IMR-90 (cell line): ENCODE results near the gene MFN2. TPM values are rescaled to one million over a fixed set of nuclear protein-coding genes. Genes with fewer than 3 reads are reported as not detected.
A peak's percentile ranks its signal among the peaks of the same experiment; 100 is the strongest.

Source experiments
- ATAC-seq: fragments of 200-7000 bp; cut with Tn5 transposase; 2 replicates; pipeline ENCODE4 v1.9.1; 2020; ENCODE audit warnings: low read depth, mild to moderate bottlenecking, moderate library complexity
- Bru-seq: library from RNA; stranded (reverse); fragments of 400-500 nt; gene quantifications from one replicate; lab custom pipeline; 2021; lab: Mats Ljungman, UMichigan
- BruChase-seq, 2 experiments: library from RNA; stranded (reverse); fragments of 400-500 nt; gene quantifications; one replicate each; lab custom pipeline; 2021; lab: Mats Ljungman, UMichigan
- BruUV-seq: library from RNA; stranded (reverse); fragments of 400-500 nt; replicated peaks from 2 replicates; lab custom pipeline; 2021; lab: Mats Ljungman, UMichigan
- CTCF ChIA-PET: fragments of 300-600 bp; formaldehyde crosslinking; extraction: SDS; loops from one replicate; lab custom pipeline; 2021; ENCODE audit warnings: antibody characterized with exemption; lab: Yijun Ruan, JAX
- POLR2A ChIA-PET: fragments of 300-600 bp; sonication (Branson Sonifier 250); formaldehyde crosslinking; loops from one replicate; lab custom pipeline; 2022; ENCODE audit warnings: antibody characterized with exemption; ENCODE audit not compliant: unreplicated experiment; lab: Charles Lee
- DNase-seq: peaks from one replicate; pipeline ENCODE4 v3.0.0; 2013
- H2AFZ ChIP-seq: replicated peaks from 2 replicates; pipeline ENCODE3; 2013; ENCODE audit warnings: low read length, mild to moderate bottlenecking; ENCODE audit not compliant: poor library complexity
- H2AK5ac ChIP-seq: 2 replicates; pipeline ENCODE4 v1.6.1; 2013; ENCODE audit warnings: low read depth, low read length, inconsistent platforms
- H2AK9ac ChIP-seq: replicated peaks from 2 replicates; pipeline ENCODE3; 2013; ENCODE audit warnings: mild to moderate bottlenecking, low read depth, low read length, moderate library complexity; ENCODE audit not compliant: poor library complexity
- H2BK120ac ChIP-seq: 2 replicates; pipeline ENCODE4 v1.6.1; 2013; ENCODE audit warnings: low read depth, low read length, inconsistent platforms
- H2BK15ac ChIP-seq: 3 replicates; pipeline ENCODE4 v1.6.1; 2013; ENCODE audit warnings: low read depth, low read length, inconsistent platforms
- H2BK20ac ChIP-seq: 2 replicates; pipeline ENCODE4 v1.6.1; 2013; ENCODE audit warnings: low read depth, mild to moderate bottlenecking, inconsistent platforms, low read length, moderate library complexity
- H2BK5ac ChIP-seq: 2 replicates; pipeline ENCODE4 v1.6.1; 2013; ENCODE audit warnings: mild to moderate bottlenecking, low read depth, low read length, inconsistent platforms; ENCODE audit not compliant: poor library complexity, severe bottlenecking
- H3K14ac ChIP-seq: replicated peaks from 2 replicates; pipeline ENCODE4 v1.6.1; 2013; ENCODE audit warnings: low read depth, low read length, inconsistent platforms
- H3K18ac ChIP-seq: 2 replicates; pipeline ENCODE4 v1.6.1; 2013; ENCODE audit warnings: low read depth, low read length, control low read depth
- H3K23ac ChIP-seq: 2 replicates; pipeline ENCODE4 v1.6.1; 2013; ENCODE audit warnings: low read depth, low read length, inconsistent platforms
- H3K27ac ChIP-seq: 2 replicates; pipeline ENCODE4 v1.5.1; 2013; ENCODE audit warnings: mild to moderate bottlenecking, control low read depth, low read length; ENCODE audit not compliant: insufficient read depth
- H3K27me3 ChIP-seq: 2 replicates; pipeline ENCODE4 v1.6.1; 2013; ENCODE audit warnings: low read length; ENCODE audit not compliant: control insufficient read depth, insufficient read depth
- H3K36me3 ChIP-seq: 2 replicates; pipeline ENCODE4 v1.6.1; 2013; ENCODE audit warnings: low read length, mixed read lengths; ENCODE audit not compliant: control insufficient read depth, insufficient read depth
- H3K4ac ChIP-seq: 2 replicates; pipeline ENCODE4 v1.6.1; 2013; ENCODE audit warnings: low read depth, low read length, inconsistent platforms
- H3K4me1 ChIP-seq: 2 replicates; pipeline ENCODE4 v1.6.1; 2013; ENCODE audit warnings: low read length, mixed read lengths; ENCODE audit not compliant: control insufficient read depth, insufficient read depth
- H3K4me2 ChIP-seq: 2 replicates; pipeline ENCODE4 v1.6.1; 2013; ENCODE audit warnings: low read depth, mild to moderate bottlenecking, control low read depth, low read length, moderate library complexity
- H3K4me3 ChIP-seq: 2 replicates; pipeline ENCODE4 v1.5.1; 2013; ENCODE audit warnings: low read depth, mild to moderate bottlenecking, control low read depth, low read length, moderate library complexity; ENCODE audit not compliant: insufficient read depth
- H3K56ac ChIP-seq: 2 replicates; pipeline ENCODE4 v1.6.1; 2013; ENCODE audit warnings: low read length, inconsistent platforms; ENCODE audit not compliant: insufficient read depth; ENCODE audit errors: extremely low read depth
- H3K79me1 ChIP-seq, 2 experiments: 2 replicates each; pipeline ENCODE4 v1.6.1; 2013; ENCODE audit warnings: low read length in 2 of 2, inconsistent platforms in 1 of 2, low read depth in 1 of 2
- H3K9ac ChIP-seq: 2 replicates; pipeline ENCODE4 v1.6.1; 2013; ENCODE audit warnings: low read depth, low read length, control low read depth
- H3K9me1 ChIP-seq: 2 replicates; pipeline ENCODE4 v1.6.1; 2013; ENCODE audit warnings: low read length, inconsistent platforms; ENCODE audit not compliant: insufficient read depth
- H3K9me3 ChIP-seq: 2 replicates; pipeline ENCODE4 v1.6.1; 2013; ENCODE audit warnings: low read length; ENCODE audit not compliant: control insufficient read depth, insufficient read depth
- H4K20me1 ChIP-seq: 2 replicates; pipeline ENCODE4 v1.6.1; 2013; ENCODE audit warnings: low read length, inconsistent platforms; ENCODE audit not compliant: insufficient read depth
- H4K5ac ChIP-seq: 2 replicates; pipeline ENCODE4 v1.6.1; 2013; ENCODE audit warnings: mild to moderate bottlenecking, low read depth, low read length, control low read depth
- H4K8ac ChIP-seq, 2 experiments: 2 replicates each; pipeline ENCODE4 v1.6.1; 2013; ENCODE audit warnings: low read depth in 2 of 2, low read length in 2 of 2, control low read depth in 1 of 2, inconsistent platforms in 1 of 2
- H4K91ac ChIP-seq: 2 replicates; pipeline ENCODE4 v1.6.1; 2013; ENCODE audit warnings: low read depth, low read length, inconsistent platforms; ENCODE audit not compliant: insufficient read depth
- CTCF ChIP-seq: conservative IDR thresholded peaks from 2 replicates; pipeline ENCODE4 v1.5.1; 2012; ENCODE audit warnings: mild to moderate bottlenecking, low read depth, low read length, improper control_type of control experiment
- ELK1 ChIP-seq: fragments of 150-350 bp; IDR thresholded peaks from 2 replicates; pipeline ENCODE4 v1.6.1; 2016; ENCODE audit warnings: low read depth, mild to moderate bottlenecking, low read length, moderate library complexity, borderline replicate concordance
- FOS ChIP-seq: fragments of 150-350 bp; IDR thresholded peaks from 2 replicates; pipeline ENCODE4 v1.6.1; 2016; ENCODE audit warnings: low read depth, low read length
- MAZ ChIP-seq: IDR thresholded peaks from 2 replicates; pipeline ENCODE4 v1.6.1; 2012; ENCODE audit warnings: low read depth, mild to moderate bottlenecking, low read length, improper control_type of control experiment, moderate library complexity, borderline replicate concordance
- NFE2L2 ChIP-seq: fragments of 150-350 bp; IDR thresholded peaks from 2 replicates; pipeline ENCODE4 v1.6.1; 2016; ENCODE audit warnings: low read depth, mild to moderate bottlenecking, low read length
- POLR2A ChIP-seq: IDR thresholded peaks from 2 replicates; pipeline ENCODE4 v1.6.1; 2012; ENCODE audit warnings: mild to moderate bottlenecking, low read depth, low read length
- RAD21 ChIP-seq: IDR thresholded peaks from 2 replicates; pipeline ENCODE4 v1.6.1; 2012; ENCODE audit warnings: low read length, improper control_type of control experiment
- RCOR1 ChIP-seq: IDR thresholded peaks from 2 replicates; pipeline ENCODE4 v1.6.1; 2012; ENCODE audit warnings: mild to moderate bottlenecking, low read length, improper control_type of control experiment; ENCODE audit not compliant: insufficient replicate concordance
- RFX5 ChIP-seq: IDR thresholded peaks from 2 replicates; pipeline ENCODE4 v1.8.0; 2012; ENCODE audit warnings: low read depth, mild to moderate bottlenecking, low read length, moderate library complexity
- USF2 ChIP-seq: fragments of 150-350 bp; IDR thresholded peaks from 2 replicates; pipeline ENCODE4 v1.6.1; 2017; ENCODE audit warnings: mild to moderate bottlenecking, antibody characterized with exemption, low read length, low read depth
- WGBS, 2 experiments: methylation state at CpG; one replicate each; pipeline versions ENCODE4 v1.1.5 to v1.1.7; 2013; ENCODE audit warnings: missing lambda C conversion rate in 2 of 2; ENCODE audit not compliant: insufficient read length in 1 of 2; ENCODE audit errors: extremely low coverage in 2 of 2; 5-methylcytosine and 5-hydroxymethylcytosine counted together
- dilution Hi-C: fragments of 300-500 bp; cut with HindIII; formaldehyde crosslinking; loops from one replicate; pipeline ENCODE4 v1.14.3; 2018; ENCODE audit warnings: low sequenced_read_pairs; ENCODE audit not compliant: unreplicated experiment
- in situ Hi-C: fragments of 300-500 bp; cut with MboI; formaldehyde crosslinking; loops from 3 replicates; pipeline ENCODE4 v1.14.3; 2019; ENCODE audit warnings: low sequenced_read_pairs, inconsistent platforms, mixed read lengths
- intact Hi-C: fragments of 100-400 bp; cut with micrococcal nuclease; formaldehyde crosslinking; loops from 2 replicates; pipeline ENCODE4 v1.10.0; 2022
- long read RNA-seq: library from polyadenylated mRNA; unstranded; transcript quantifications from one replicate; pipeline ENCODE4 v2.0.0, GENCODE V29; 2021; ENCODE audit not compliant: unreplicated experiment
- polyA plus RNA-seq, 3 experiments: library from polyadenylated mRNA; depleted of rRNA; stranded (reverse); fragments of >200 nt; gene quantifications; 2 replicates each; pipeline ENCODE4 v1.2.3, GENCODE V29; 2012; ENCODE audit warnings: low replicate concordance in 1 of 3
- total RNA-seq: library from RNA; depleted of rRNA; stranded (reverse); fragments of >200 nt; gene quantifications from 2 replicates; pipeline ENCODE4 v1.2.3, GENCODE V29; 2012; rRNA removed

Gene MFN2
- total RNA-seq (76.4 and 84.2 TPM in 2 replicates), polyA plus RNA-seq (2012; rRNA removed) (51.6 and 52.8 TPM in 2 replicates), Bru-seq, nascent RNA (percentile 74 among the genes with signal in this experiment), BruChase-seq, experiment 1, labeled RNA remaining after a 6-hour chase (percentile 87 among the genes with signal in this experiment), BruChase-seq, experiment 2, labeled RNA remaining after a 2-hour chase (percentile 75 among the genes with signal in this experiment)
- 33.4 and 38.2 TPM in 2 replicates for polyA plus RNA-seq (2012; cell fraction: cytosol; rRNA removed)
- 60.3 and 63.8 TPM in 2 replicates for polyA plus RNA-seq (2012; cell fraction: nucleus; rRNA removed; ENCODE audit: low replicate concordance)
- long read RNA-seq, full-length matches to known transcripts = 19 of 83 reads
- long read RNA-seq, partial matches to known transcripts = 59 of 83 reads
- long read RNA-seq, other reads (novel, unspliced or antisense) = 5 of 83 reads

GRCh38 chr1:11979851-11980675, at the start of gene MFN2:
TSS of gene MFN2 (plus strand) at chr1:11980444. CDS start at chr1:11989169, 8,725 bp downstream.
- peak within 1 kb of the TSS; percentile 28 for H2AK9ac ChIP-seq
- 0% methylated on average over 8 of the region's 74 CpGs; no CpG with 5 or more reads in 1 of the 2 experiments for WGBS, 2 experiments
- dilution Hi-C loops = no loop called here
- TF ChIP-seq ELK1 (no peak), NFE2L2 (no peak), MAZ (peak; percentile 100), CTCF (0 out of 2 replicates have a peak, but pooled peaks have one; percentile 1), RCOR1 (no peak), FOS (peak; percentile 35; the same call in 1 of the 2 replicates), POLR2A (peak; percentile 66), RFX5 (no peak), RAD21 (no peak), USF2 (peak; percentile 19)

More at GRCh38 chr1:11979851-11980675, at the start of gene MFN2:
- ChIA-PET POLR2A (interaction anchor here (0.6 to 1.8 kb wide), 2 partner anchors 70 to 72 kb away, joined by 4 to 9 read pairs; no protein-coding TSS in a partner anchor), CTCF (interaction anchor here (0.8 kb wide), 1 partner anchor 72 kb away, joined by 3 read pairs; no protein-coding TSS in a partner anchor)
- H3K9ac ChIP-seq = peak within 1 kb of the TSS; percentile 95
- DNase-seq (peak; percentile 97), ATAC-seq (peak; percentile 95)
- intact Hi-C loops (loop anchor here (1.0 kb wide), 1 partner anchor 72 kb away; no protein-coding TSS in a partner anchor), in situ Hi-C loops (no loop called here)
- peaks cover 5% of the 10 kb centered on the region for H3K4me1 ChIP-seq
- H4K91ac ChIP-seq = peak within 1 kb of the TSS; percentile 70
- H3K4ac ChIP-seq = peak within 1 kb of the TSS; percentile 90
- no peaks in the 10 kb centered on the region for H3K9me1 ChIP-seq
- peak within 1 kb of the TSS; percentile 82 for H3K23ac ChIP-seq
- H4K8ac ChIP-seq = peak within 1 kb of the TSS; percentile 76 to 87
- peak within 1 kb of the TSS; percentile 71 for H4K5ac ChIP-seq
- H3K9me3 ChIP-seq = no peaks in the 10 kb centered on the region
- peak within 1 kb of the TSS; percentile 99 for H3K4me2 ChIP-seq
- peaks cover 25% of the 10 kb centered on the region for H3K36me3 ChIP-seq
- peak within 1 kb of the TSS; percentile 96 for H2AFZ ChIP-seq
- peak within 1 kb of the TSS; percentile 85 for H2AK5ac ChIP-seq
- H4K20me1 ChIP-seq = peaks cover 16% of the 10 kb centered on the region
- H3K27ac ChIP-seq = peak within 1 kb of the TSS; percentile 60
- no peaks in the 10 kb centered on the region for H3K27me3 ChIP-seq
- peak within 1 kb of the TSS; percentile 58; the same call in 1 of the 2 replicates for H3K56ac ChIP-seq
- peak within 1 kb of the TSS; percentile 72 for H3K4me3 ChIP-seq
- peak within 1 kb of the TSS; percentile 80 for H3K14ac ChIP-seq
- H2BK5ac ChIP-seq = peak within 1 kb of the TSS; percentile 66
- H2BK20ac ChIP-seq = no peak within 1 kb of the TSS
- peak within 1 kb of the TSS; percentile 16; the same call in 1 of the 2 replicates for H2BK120ac ChIP-seq
- H3K79me1 ChIP-seq = peaks cover 35 to 36% of the 10 kb centered on the region in 2 experiments
- no peak within 1 kb of the TSS for H2BK15ac ChIP-seq
- H3K18ac ChIP-seq = no peak within 1 kb of the TSS
- no TSS peak for BruUV-seq
